M059J (cell line): ENCODE results near the gene MSI2. TPM values are rescaled to one million over a fixed set of nuclear protein-coding genes. Genes with fewer than 3 reads are reported as not detected.

Experiments used
- DNase-seq: peaks from one replicate; pipeline ENCODE4 v3.0.0-alpha.2; 2012; ENCODE audit warnings: low read depth
- total RNA-seq: library from RNA; depleted of rRNA; stranded (reverse); fragments of >200 nt; shearing (Covaris generic); gene quantifications from 2 replicates; pipeline ENCODE4 v1.2.3, GENCODE V29; 2014

MSI2 gene
- total RNA-seq, 1 experiment from 2014 or later = 28.6 TPM

GRCh38 chr17:57365420-57365819 is 109.1 kb downstream of the MSI2 start:
- no peak for DNase-seq

DNA sequence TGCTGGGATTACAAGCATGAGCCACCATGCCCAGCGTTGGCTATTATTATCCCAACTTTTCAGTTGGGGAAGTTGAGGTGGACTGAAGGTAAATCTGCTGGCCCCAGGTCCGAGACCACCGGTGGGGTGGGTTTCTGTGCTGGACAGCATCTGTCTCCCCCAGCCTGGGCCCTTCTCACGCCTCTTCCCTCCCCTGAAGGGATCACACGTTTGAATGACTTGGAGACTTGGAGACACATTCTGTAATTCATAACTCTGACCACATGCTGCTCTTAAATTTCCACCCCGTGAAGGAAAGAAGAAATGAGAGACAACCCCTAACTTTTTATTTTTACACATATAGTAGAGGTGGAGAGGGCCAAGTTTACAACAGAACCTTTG is 109.8 kb downstream of the MSI2 start:
- DNase-seq = no peak

GRCh38 chr17:57366558-57367351 is 110.4 kb downstream of the MSI2 start:
- no peak for DNase-seq

- DNase-seq = no peak
These were observed 112.5 kb downstream of the MSI2 start for GRCh38 chr17:57368637-57369336.

- DNase-seq = no peak
These were observed 113.2 kb downstream of the MSI2 start for GRCh38 chr17:57369509-57369945.

GRCh38 chr17:57370037-57370581 is 113.8 kb downstream of the MSI2 start:
- peak; percentile 26 for DNase-seq

DNA sequence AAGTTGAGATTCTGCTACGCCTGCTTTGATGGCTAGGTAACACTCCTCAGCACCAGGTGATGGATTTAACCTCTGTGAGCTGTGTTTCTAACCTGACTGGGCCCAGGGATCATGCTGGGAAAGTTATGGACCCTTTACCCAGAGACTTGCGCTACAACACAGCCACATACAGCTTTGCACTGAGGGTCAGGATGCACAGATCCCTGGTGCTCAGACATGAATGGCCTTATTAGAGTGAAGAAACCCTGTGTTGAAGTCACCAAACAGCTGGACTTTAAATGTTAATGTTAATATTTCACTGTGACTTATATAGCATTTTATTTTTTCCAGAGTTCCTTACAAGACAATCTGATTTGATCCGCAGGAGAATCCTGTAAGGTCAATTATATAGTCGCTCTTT is 114.3 kb downstream of the MSI2 start:
- no peak for DNase-seq

DNA sequence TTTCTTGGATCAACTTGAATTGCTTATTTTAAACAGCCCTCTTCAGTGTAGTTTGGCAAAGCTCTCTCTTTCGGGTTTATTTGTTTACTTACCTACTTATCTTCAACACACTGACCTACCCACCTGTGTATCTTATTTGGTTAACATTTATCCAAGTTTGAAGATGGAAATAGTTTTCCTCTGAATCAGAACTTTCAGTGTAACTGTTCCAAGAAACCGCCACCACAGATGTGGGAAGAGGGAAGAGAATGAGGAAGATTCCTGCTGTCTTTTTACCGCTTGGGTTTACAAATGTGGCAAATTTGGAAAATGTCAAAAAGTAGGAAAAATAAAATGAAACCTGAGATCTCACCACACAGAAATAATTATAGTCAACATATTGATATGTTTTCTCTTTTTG is 115.8 kb downstream of the MSI2 start:
- peak; percentile 64 for DNase-seq

DNA sequence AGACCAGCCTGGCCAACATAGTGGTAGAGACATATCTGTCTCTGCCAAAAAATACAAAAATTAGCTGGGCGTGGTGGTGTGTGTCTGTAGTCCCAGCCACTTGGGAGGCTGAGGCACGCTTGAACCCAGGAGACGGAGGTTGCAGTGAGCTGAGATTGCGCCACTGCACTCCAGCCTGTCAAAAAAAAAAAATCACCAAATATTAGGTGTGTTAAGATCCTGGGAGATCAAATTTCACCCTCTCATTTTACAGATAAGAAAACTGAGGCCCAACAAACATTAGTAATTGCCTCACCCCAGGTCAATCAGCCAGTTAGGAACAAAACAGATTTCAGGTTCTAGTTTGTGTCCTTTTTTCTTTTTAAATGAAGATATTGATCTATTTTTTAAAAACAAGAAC is 116.7 kb downstream of the MSI2 start:
- DNase-seq = no peak

DNA sequence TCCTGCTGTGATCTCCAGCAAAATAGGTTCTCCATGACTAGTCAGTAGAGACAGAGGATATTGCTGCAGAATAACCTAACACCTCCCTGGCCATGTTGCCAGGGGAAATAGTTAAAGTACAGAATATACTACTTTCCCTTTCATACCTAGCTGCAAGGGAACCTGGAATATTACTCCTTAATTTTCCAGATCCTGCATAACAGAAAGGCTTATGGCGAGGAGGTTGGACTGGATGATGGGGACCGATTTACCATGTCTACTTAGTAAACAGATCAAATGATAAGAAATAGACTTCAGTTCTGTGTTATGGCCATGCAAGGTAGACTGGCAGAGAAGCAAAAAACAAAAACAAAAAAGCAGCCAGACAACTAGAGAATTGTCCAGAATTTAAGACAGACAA is 117.4 kb downstream of the MSI2 start:
- no peak for DNase-seq

GRCh38 chr17:57375040-57375769 is 118.9 kb downstream of the MSI2 start:
- DNase-seq = no peak

DNA sequence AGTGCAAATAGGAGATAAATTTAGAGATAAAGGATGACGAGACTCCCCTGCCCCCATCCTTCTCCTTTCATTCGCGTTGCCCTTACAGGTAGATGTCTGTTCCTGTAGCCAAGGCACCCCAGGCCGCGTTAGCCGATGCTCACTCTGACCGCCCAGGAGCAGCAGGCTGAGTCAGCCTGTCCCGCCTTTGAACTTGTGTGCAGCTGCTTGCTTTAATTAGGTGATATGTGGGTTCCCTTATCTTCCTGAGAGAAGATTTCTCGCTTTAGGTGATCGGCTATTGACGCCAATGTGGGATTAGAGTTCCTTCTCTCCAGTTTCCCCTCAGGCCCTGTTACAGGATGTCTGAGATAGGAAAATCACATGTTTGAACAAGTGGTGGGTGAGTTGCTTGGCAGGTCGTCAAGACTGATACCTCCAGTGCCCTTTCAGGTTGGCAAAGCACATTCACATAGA is 119.5 kb downstream of the MSI2 start:
- no peak for DNase-seq

GRCh38 chr17:57377094-57377493 is 120.8 kb downstream of the MSI2 start:
- DNase-seq = no peak

GRCh38 chr17:57379237-57379894 is 123.0 kb downstream of the MSI2 start:
- no peak for DNase-seq

GRCh38 chr17:57379895-57380434 is 123.6 kb downstream of the MSI2 start:
- no peak for DNase-seq

DNA sequence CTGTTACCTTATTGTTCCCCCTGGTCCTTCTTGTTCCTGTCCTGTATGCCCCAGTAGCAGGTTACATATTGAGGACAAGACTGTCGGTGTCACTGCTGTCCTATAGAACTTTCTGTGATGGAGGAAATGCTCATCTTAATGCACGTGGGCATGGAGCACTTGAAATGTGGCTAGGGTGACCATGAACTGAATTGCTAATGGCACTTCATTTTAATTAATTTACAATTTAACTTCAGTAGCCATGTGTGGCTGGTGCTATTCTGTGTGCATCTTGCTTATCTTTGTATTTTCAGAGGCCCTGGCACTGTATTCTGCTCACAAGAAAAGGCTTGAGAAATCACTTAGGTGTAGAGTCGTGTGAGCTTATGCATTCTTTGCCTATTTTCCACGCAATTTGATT is 125.2 kb downstream of the MSI2 start:
- DNase-seq = no peak

DNA sequence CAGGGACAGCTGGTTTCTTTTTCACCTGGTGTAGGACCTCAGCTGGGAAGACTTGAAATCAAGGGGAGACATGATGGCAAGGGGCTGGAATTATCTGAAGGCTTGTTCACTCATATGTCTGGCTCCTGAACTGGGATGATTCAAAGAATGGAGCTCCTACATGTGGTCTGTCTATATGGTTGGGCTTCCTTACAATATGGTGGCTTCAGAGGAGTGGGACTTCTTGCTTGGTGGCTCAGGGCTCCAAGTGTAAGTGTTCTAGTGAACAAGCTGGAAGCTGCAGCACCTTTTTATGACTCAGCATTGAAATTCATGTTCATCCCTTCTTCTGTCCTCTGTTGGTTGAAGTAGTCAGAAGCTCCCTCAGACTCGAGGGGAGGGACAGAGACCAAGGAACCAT is 127.9 kb downstream of the MSI2 start:
- DNase-seq = no peak

DNA sequence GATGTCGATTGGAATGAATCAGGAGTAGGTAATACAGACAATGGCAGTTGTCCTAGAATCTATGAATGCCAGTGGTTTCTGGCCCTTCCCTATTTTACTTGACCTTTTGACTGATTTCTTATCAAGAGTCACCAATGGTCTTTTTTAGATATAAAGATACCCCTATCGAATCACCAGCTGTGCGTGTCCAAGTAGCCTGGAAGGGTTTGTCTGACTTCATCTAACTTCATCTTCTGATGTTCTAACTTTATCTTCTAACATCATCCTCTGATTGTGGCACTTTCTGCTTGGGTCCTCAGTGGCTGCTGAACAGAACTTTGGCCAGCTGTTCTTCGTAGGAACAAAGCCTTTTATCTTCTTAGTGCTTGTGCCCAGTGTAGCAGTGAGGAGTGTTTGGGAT is 129.7 kb downstream of the MSI2 start:
- DNase-seq = no peak

DNA sequence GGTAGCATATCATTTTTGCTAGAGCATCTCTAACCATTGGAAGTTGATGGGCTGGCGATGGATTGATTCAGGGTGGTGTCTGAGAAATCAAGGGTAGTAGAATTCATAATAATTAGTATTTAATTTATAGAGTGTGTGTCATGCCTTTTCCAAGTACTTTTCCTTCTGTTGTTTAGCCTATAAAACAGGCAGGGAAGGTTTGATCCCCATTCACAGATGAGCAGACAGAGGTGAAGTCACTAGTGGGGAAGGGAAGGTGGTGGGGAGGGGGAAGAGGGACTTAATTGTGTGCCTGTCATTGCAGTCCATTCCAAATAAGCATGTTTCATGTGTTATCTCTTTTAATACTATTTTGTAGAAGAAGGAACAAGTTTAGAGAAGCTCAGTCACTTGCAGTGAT is 131.3 kb downstream of the MSI2 start:
- DNase-seq = no peak

- no peak for DNase-seq
These were observed 131.9 kb downstream of the MSI2 start for GRCh38 chr17:57388131-57388725.

DNA sequence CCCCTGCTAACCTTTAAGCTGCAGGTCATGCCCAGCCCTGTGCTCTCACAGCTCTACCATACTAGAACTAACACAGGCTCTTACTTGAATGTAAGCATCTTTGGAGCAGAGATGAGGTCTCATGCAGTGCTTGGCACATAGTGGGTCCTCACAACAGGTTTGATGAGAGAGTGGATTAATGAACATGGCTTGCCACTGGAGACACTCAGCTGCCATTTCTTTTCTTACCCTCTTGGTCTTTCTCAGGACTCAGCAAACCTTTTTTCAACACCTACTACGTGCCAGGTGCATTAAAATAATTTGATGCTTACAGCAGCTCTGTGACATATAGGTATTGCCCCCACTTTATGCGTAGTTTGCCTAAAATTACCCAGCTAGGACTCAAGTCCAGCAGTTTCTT is 133.2 kb downstream of the MSI2 start:
- DNase-seq = no peak
